ENCODE data around the gene LYST. TPM values are rescaled to one million over a fixed set of nuclear protein-coding genes. Genes with fewer than 3 reads are reported as not detected.

LYST gene
- polyA plus RNA-seq, 3 donors, result 46.3 to 128 (median 67.9) TPM

DNA sequence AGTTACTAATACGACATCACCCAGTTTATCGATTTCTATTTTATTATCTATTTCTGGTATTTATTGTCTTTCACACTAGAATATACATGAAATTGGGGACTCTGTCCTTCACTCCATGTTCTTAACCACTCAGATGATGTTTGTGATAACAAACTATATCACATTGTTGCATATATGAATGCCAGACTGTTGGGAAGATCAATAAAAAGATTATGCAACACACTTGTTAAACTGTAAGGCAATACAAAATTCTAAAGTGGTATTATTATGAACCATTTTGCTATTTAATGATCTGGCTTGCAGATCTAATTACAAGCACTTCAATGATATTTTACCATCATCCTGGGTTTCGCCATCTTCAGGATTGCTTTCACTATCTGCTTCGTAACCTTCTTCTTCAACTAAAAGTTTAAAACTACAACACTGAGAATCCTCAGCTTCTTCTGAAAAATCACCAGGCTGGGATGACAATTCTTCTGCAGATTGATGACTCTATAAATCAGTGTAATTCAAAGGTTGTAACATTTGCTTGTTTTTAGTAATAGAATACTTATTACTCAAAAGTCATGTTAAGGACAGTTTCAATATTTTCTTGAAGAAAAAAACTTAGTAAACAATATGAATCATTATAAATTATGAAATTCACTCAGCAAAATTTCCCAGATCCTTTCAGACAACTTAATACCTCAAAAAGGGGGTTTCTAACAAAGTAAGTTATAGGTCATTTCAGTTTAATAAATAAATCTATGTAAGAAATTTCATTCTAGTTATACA, 63.9 kb downstream of the LYST start:
- H3K4me1 ChIP-seq (ENCODE audit: control insufficient read depth in 1 of 2, insufficient read depth in 2 of 2, low read length in 2 of 2), result no peaks in the 10 kb centered on the region
- Mint-ChIP-seq H3K4me3 (no peak overlapping the region), H3K27me3 (ENCODE audit: low read depth in 3 of 3) (no peaks in the 10 kb centered on the region), H3K27ac (peak overlapping the region in 3 of 7 donors; percentile 11 to 69 (median 30)), H3K4me1 (no peaks in the 10 kb centered on the region), H3K9me3 (no peaks in the 10 kb centered on the region), H3K36me3 (peaks cover 68 to 80% of the 10 kb centered on the region in 2 donors)
- no peak overlapping the region for H3K4me3 ChIP-seq (replicated peaks in 1 of 3; ENCODE audit: low read depth in 2 of 3, low read length in 3 of 3)
- DNase-seq, result no peak
- H3K9ac ChIP-seq (ENCODE audit: insufficient read depth, low read length, poor library complexity, severe bottlenecking), result no peak overlapping the region
- H3K4me2 ChIP-seq (replicated peaks; ENCODE audit: extremely low read depth, low read length, poor library complexity, severe bottlenecking), result no peak overlapping the region
- H3K27ac ChIP-seq (ENCODE audit: low read depth in 1 of 2, low read length in 2 of 2), result peak overlapping the region in 1 of 2 donors; percentile 30
- peaks cover 94% of the 10 kb centered on the region for H3K79me2 ChIP-seq (ENCODE audit: insufficient read depth, low read length)
- TF ChIP-seq, protein P1, sequence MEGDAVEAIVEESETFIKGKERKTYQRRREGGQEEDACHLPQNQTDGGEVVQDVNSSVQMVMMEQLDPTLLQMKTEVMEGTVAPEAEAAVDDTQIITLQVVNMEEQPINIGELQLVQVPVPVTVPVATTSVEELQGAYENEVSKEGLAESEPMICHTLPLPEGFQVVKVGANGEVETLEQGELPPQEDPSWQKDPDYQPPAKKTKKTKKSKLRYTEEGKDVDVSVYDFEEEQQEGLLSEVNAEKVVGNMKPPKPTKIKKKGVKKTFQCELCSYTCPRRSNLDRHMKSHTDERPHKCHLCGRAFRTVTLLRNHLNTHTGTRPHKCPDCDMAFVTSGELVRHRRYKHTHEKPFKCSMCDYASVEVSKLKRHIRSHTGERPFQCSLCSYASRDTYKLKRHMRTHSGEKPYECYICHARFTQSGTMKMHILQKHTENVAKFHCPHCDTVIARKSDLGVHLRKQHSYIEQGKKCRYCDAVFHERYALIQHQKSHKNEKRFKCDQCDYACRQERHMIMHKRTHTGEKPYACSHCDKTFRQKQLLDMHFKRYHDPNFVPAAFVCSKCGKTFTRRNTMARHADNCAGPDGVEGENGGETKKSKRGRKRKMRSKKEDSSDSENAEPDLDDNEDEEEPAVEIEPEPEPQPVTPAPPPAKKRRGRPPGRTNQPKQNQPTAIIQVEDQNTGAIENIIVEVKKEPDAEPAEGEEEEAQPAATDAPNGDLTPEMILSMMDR (IDR thresholded peaks at IDR 0.05), result no peak
- peaks cover 95% of the 10 kb centered on the region for H4K20me1 ChIP-seq (ENCODE audit: insufficient read depth, low read length)
- H2AFZ ChIP-seq (ENCODE audit: insufficient read depth, low read depth, low read length, poor library complexity, severe bottlenecking), result no peak overlapping the region
- no peaks in the 10 kb centered on the region for H3K9me3 ChIP-seq (replicated peaks in 1 of 2; ENCODE audit: control insufficient read depth in 1 of 2, insufficient read depth in 1 of 2, low read length in 2 of 2)
- intact Hi-C loops (cut with micrococcal nuclease), result no loop called here
- no CpG with 5 or more reads among the region's 4 CpGs for WGBS (ENCODE audit: insufficient coverage)
- no peaks in the 10 kb centered on the region for H3K27me3 ChIP-seq (ENCODE audit: control insufficient read depth in 2 of 2, insufficient read depth in 2 of 2, low read length in 2 of 2)
- peaks cover 91 to 92% of the 10 kb centered on the region in 2 donors for H3K36me3 ChIP-seq (replicated peaks in 1 of 2; ENCODE audit: control insufficient read depth in 1 of 2, insufficient read depth in 2 of 2, low read length in 2 of 2)

DNA sequence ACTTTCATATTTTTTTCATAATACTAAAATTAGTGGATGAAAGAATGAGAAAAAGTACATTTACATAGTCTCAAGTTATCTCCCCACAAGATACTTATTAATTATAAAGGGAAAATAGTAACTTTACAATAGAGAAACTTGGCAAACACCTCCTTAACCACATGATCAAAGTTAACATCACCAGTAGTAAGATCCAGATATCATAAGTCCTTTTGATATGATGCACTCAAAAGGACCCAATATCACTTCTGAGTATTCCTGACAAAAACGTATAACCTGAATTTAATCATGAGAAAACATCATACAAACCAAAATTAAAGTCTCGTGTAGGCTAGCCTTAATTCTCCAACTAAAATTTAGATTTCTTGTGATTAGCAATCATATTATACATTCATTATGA, 67.4 kb downstream of the LYST start:
- TF ChIP-seq, protein P1 (IDR thresholded peaks at IDR 0.05), result no peak
- Histone ChIP-seq H3K36me3 (replicated peaks in 1 of 2; ENCODE audit: control insufficient read depth in 1 of 2, insufficient read depth in 2 of 2, low read length in 2 of 2) (peaks cover 90 to 93% of the 10 kb centered on the region in 2 donors), H3K4me1 (ENCODE audit: control insufficient read depth in 1 of 2, insufficient read depth in 2 of 2, low read length in 2 of 2) (no peaks in the 10 kb centered on the region), H3K27ac (ENCODE audit: low read depth in 1 of 2, low read length in 2 of 2) (peak overlapping the region in 1 of 2 donors; percentile 28), H3K4me2 (replicated peaks; ENCODE audit: extremely low read depth, low read length, poor library complexity, severe bottlenecking) (no peak overlapping the region), H3K79me2 (ENCODE audit: insufficient read depth, low read length) (peaks cover 100% of the 10 kb centered on the region), H3K27me3 (ENCODE audit: control insufficient read depth in 2 of 2, insufficient read depth in 2 of 2, low read length in 2 of 2) (no peaks in the 10 kb centered on the region), H4K20me1 (ENCODE audit: insufficient read depth, low read length) (peaks cover 96% of the 10 kb centered on the region), H2AFZ (ENCODE audit: insufficient read depth, low read depth, low read length, poor library complexity, severe bottlenecking) (no peak overlapping the region), H3K4me3 (replicated peaks in 1 of 3; ENCODE audit: low read depth in 2 of 3, low read length in 3 of 3) (no peak overlapping the region), H3K9ac (ENCODE audit: insufficient read depth, low read length, poor library complexity, severe bottlenecking) (no peak overlapping the region), H3K9me3 (replicated peaks in 1 of 2; ENCODE audit: control insufficient read depth in 1 of 2, insufficient read depth in 1 of 2, low read length in 2 of 2) (no peaks in the 10 kb centered on the region)
- intact Hi-C loops (cut with micrococcal nuclease), result no loop called here
- no peak for DNase-seq
- Mint-ChIP-seq H3K9me3 (no peaks in the 10 kb centered on the region), H3K4me3 (no peak overlapping the region), H3K4me1 (no peaks in the 10 kb centered on the region), H3K27ac (peak overlapping the region in 1 of 7 donors; percentile 67), H3K36me3 (peaks cover 63 to 79% of the 10 kb centered on the region in 2 donors), H3K27me3 (ENCODE audit: low read depth in 3 of 3) (no peaks in the 10 kb centered on the region)
- no CpG with 5 or more reads among the region's 2 CpGs for WGBS (ENCODE audit: insufficient coverage)

Data from CD14-positive monocyte (primary cell).